Trophoblast cell (in vitro differentiated cells and primary cell): Measurements from ENCODE around the gene ZNF827.

Experiments
- DNase-seq, 2 donors: peaks; one replicate each; pipeline ENCODE4 v3.0.0-alpha.2; 2016
- H2AFZ ChIP-seq: 2 replicates; pipeline ENCODE4 v1.6.1; 2013; ENCODE audit warnings: low read length, moderate library complexity, mild to moderate bottlenecking; ENCODE audit not compliant: insufficient read depth, poor library complexity
- H2AK5ac ChIP-seq: 2 replicates; pipeline ENCODE4 v1.6.1; 2013; ENCODE audit warnings: mild to moderate bottlenecking, low read length
- H2BK120ac ChIP-seq: 2 replicates; pipeline ENCODE4 v1.6.1; 2013; ENCODE audit warnings: low read length, mild to moderate bottlenecking, moderate library complexity; ENCODE audit not compliant: insufficient read depth, poor library complexity
- H2BK12ac ChIP-seq: 2 replicates; pipeline ENCODE4 v1.6.1; 2013; ENCODE audit warnings: mild to moderate bottlenecking, low read length, moderate library complexity
- H2BK5ac ChIP-seq: 2 replicates; pipeline ENCODE4 v1.6.1; 2013; ENCODE audit warnings: low read length, low read depth, moderate library complexity, mild to moderate bottlenecking; ENCODE audit not compliant: poor library complexity
- H3K14ac ChIP-seq: 2 replicates; pipeline ENCODE4 v1.6.1; 2013; ENCODE audit warnings: mild to moderate bottlenecking, low read length
- H3K18ac ChIP-seq: 2 replicates; pipeline ENCODE4 v1.6.1; 2013; ENCODE audit warnings: mild to moderate bottlenecking, low read length
- H3K23ac ChIP-seq: 2 replicates; pipeline ENCODE4 v1.6.1; 2013; ENCODE audit warnings: low read length
- H3K27ac ChIP-seq: 2 replicates; pipeline ENCODE4 v1.5.1; 2013; ENCODE audit warnings: low read depth, mild to moderate bottlenecking, inconsistent platforms, low read length, moderate library complexity
- H3K27me3 ChIP-seq: 2 replicates; pipeline ENCODE4 v1.6.1; 2013; ENCODE audit warnings: inconsistent platforms, mild to moderate bottlenecking, low read length, moderate library complexity; ENCODE audit not compliant: insufficient read depth
- H3K36me3 ChIP-seq, 2 experiments: 1 replicate in 1 of 2; 2 replicates in 1 of 2; pipeline ENCODE4 v1.6.1; 2013; ENCODE audit warnings: low read length in 2 of 2, mild to moderate bottlenecking in 2 of 2, moderate library complexity in 1 of 2; ENCODE audit not compliant: insufficient read depth in 2 of 2, control insufficient read depth in 1 of 2
- H3K4ac ChIP-seq: 2 replicates; pipeline ENCODE4 v1.6.1; 2013; ENCODE audit warnings: low read depth, mild to moderate bottlenecking, low read length, moderate library complexity
- H3K4me1 ChIP-seq, 2 experiments: 1 replicate in 1 of 2; 2 replicates in 1 of 2; pipeline ENCODE4 v1.6.1; 2013; ENCODE audit warnings: low read length in 2 of 2, mild to moderate bottlenecking in 2 of 2, moderate library complexity in 1 of 2; ENCODE audit not compliant: insufficient read depth in 2 of 2, control insufficient read depth in 1 of 2
- H3K4me2 ChIP-seq: 2 replicates; pipeline ENCODE4 v1.6.1; 2013; ENCODE audit warnings: inconsistent platforms, mild to moderate bottlenecking, low read length, moderate library complexity
- H3K4me3 ChIP-seq: 2 replicates; pipeline ENCODE4 v1.5.1; 2013; ENCODE audit warnings: mild to moderate bottlenecking, low read depth, low read length, inconsistent platforms
- H3K79me1 ChIP-seq: one replicate; pipeline ENCODE4 v1.6.1; 2013; ENCODE audit warnings: low read length
- H3K79me2 ChIP-seq: 2 replicates; pipeline ENCODE4 v1.6.1; 2013; ENCODE audit warnings: low read length, mild to moderate bottlenecking; ENCODE audit not compliant: control insufficient read depth, insufficient read depth, poor library complexity
- H3K9ac ChIP-seq: 2 replicates; pipeline ENCODE4 v1.6.1; 2013; ENCODE audit warnings: mild to moderate bottlenecking, low read length
- H3K9me3 ChIP-seq: 2 replicates; pipeline ENCODE4 v1.6.1; 2013; ENCODE audit warnings: low read depth, mild to moderate bottlenecking, control low read depth, inconsistent platforms, low read length; ENCODE audit not compliant: insufficient read depth
- H4K12ac ChIP-seq: 2 replicates; pipeline ENCODE4 v1.6.1; 2013; ENCODE audit warnings: low read depth, mild to moderate bottlenecking, low read length, moderate library complexity
- H4K8ac ChIP-seq: 2 replicates; pipeline ENCODE4 v1.6.1; 2013; ENCODE audit warnings: low read depth, mild to moderate bottlenecking, low read length, moderate library complexity
- H4K91ac ChIP-seq: one replicate; pipeline ENCODE4 v1.6.1; 2013; ENCODE audit warnings: low read depth, mild to moderate bottlenecking, low read length, moderate library complexity
- WGBS: extraction: QIAGEN DNeasy Blood & Tissue Kit; methylation state at CpG from one replicate; pipeline ENCODE4 v1.1.7; 2013; ENCODE audit warnings: missing lambda C conversion rate; ENCODE audit not compliant: insufficient read length, insufficient coverage; ENCODE audit errors: extremely low coverage; 5-methylcytosine and 5-hydroxymethylcytosine counted together

The ZNF827 gene

DNA sequence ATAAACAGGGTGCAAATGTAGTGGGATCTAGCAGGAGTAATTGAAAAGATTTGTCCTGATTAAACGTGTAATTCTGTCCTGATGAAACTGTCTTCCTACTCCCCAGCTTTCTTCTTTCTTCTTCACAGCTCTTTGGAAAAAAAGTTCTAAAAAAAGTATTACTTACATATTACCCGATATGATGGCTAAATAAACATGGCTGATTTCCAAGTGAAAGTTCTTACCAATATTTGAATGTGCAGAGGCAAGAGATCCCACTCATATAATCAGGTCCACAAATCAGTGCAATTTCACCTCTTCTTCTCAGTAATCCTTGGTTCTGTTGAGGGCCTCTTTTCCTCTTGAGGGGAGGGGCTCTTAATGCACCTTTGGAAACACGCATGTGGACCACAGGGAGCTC, 78.7 kb downstream of the ZNF827 start:
- H3K14ac ChIP-seq: no peak overlapping the region
- DNase-seq: no peak
- H2BK12ac ChIP-seq: no peak overlapping the region
- H4K12ac ChIP-seq: no peak overlapping the region
- H2BK5ac ChIP-seq: no peak overlapping the region
- H3K18ac ChIP-seq: no peak overlapping the region
- H3K36me3 ChIP-seq: peaks cover 4 to 12% of the 10 kb centered on the region in 2 experiments
- no peak overlapping the region for H2BK120ac ChIP-seq
- no peak overlapping the region for H3K27ac ChIP-seq
- no peaks in the 10 kb centered on the region for H3K4me1 ChIP-seq
- WGBS: no CpG with 5 or more reads among the region's 3 CpGs
- H4K91ac ChIP-seq: no peak overlapping the region
- H3K9ac ChIP-seq: no peak overlapping the region
- H3K79me1 ChIP-seq: peaks cover 2% of the 10 kb centered on the region
- H3K79me2 ChIP-seq: peaks cover 2% of the 10 kb centered on the region
- H4K8ac ChIP-seq: no peak overlapping the region
- no peak overlapping the region for H2AK5ac ChIP-seq
- H2AFZ ChIP-seq: no peak overlapping the region
- H3K4me2 ChIP-seq: no peak overlapping the region
- no peak overlapping the region for H3K4ac ChIP-seq
- no peak overlapping the region for H3K23ac ChIP-seq
- H3K9me3 ChIP-seq: no peaks in the 10 kb centered on the region
- no peaks in the 10 kb centered on the region for H3K27me3 ChIP-seq
- no peak overlapping the region for H3K4me3 ChIP-seq

DNA sequence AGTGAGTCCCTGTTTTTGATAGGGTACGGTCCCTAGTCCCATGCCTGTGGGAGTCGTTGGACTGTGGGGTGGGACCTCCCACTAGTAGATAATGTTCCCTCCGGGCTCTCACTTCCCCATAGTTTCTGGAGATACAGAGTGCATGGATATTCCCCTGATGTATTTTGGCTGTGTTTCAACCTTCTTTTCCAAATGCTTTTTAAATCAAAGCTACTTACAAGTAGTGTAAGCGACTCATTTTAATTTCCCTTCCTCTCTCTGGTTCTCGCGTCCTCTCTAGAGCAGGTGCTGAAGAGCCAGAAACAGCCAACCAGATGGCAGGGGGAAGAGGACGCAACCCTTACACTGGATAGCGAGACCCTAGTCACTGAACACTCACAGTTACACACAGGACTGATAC, 79.2 kb downstream of the ZNF827 start:
- Histone ChIP-seq H2AK5ac (no peak overlapping the region), H3K4ac (no peak overlapping the region), H2BK12ac (no peak overlapping the region), H3K14ac (no peak overlapping the region), H3K9me3 (no peaks in the 10 kb centered on the region), H3K79me1 (peaks cover 2% of the 10 kb centered on the region), H3K4me1 (peaks cover under 1% of the 10 kb centered on the region in 2 experiments), H3K36me3 (peaks cover 4 to 14% of the 10 kb centered on the region in 2 experiments), H4K91ac (no peak overlapping the region), H3K4me2 (no peak overlapping the region), H3K23ac (no peak overlapping the region), H3K4me3 (no peak overlapping the region), H3K27me3 (no peaks in the 10 kb centered on the region), H3K27ac (no peak overlapping the region), H3K9ac (no peak overlapping the region), H2BK120ac (no peak overlapping the region), H2BK5ac (no peak overlapping the region), H3K18ac (no peak overlapping the region), H3K79me2 (peaks cover 2% of the 10 kb centered on the region), H2AFZ (no peak overlapping the region), H4K8ac (no peak overlapping the region), H4K12ac (no peak overlapping the region)
- DNase-seq: no peak
- WGBS: no CpG with 5 or more reads among the region's 8 CpGs

DNA sequence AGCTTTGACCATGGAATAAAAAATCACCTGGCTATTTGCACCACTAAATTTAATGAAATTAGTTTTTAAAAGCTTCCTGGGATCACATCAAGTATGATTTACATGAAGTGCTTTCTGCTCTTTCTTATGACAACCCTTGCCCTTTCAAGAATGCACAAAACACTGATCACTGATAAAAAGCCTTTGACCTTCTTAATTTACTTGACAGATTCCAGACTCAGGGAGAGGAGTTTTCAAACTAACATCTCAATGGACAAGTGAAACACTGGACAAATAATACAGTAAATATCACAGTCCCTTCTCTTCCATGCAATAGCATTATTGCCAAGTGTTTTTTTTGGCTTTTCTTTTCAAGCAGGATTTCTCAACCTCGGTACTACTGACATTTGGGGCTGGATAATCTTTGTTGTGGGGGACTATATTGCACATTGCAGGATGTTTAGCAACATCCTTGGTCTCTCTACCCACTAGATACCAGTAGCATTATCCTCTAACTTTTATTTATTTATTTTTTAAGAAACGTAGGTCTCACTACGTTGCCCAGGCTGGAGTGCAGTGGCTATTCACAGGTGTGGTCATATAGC, 86.3 kb downstream of the ZNF827 start:
- Histone ChIP-seq H3K9ac (no peak overlapping the region), H3K23ac (no peak overlapping the region), H4K8ac (peak overlapping the region; percentile 94), H3K9me3 (no peaks in the 10 kb centered on the region), H3K79me2 (peaks cover 5% of the 10 kb centered on the region), H2BK12ac (peak overlapping the region; percentile 98), H2BK120ac (peak overlapping the region; percentile 99), H3K4me3 (no peak overlapping the region), H2AK5ac (peak overlapping the region; percentile 96), H3K4ac (peak overlapping the region; percentile 81), H3K14ac (peak overlapping the region; percentile 94), H2AFZ (peak overlapping the region; percentile 99), H3K27me3 (no peaks in the 10 kb centered on the region), H3K36me3 (peaks cover 2 to 3% of the 10 kb centered on the region in 2 experiments), H3K18ac (peak overlapping the region; percentile 94), H3K4me2 (peak overlapping the region; percentile 45), H3K79me1 (peaks cover 19% of the 10 kb centered on the region), H2BK5ac (peak overlapping the region; percentile 99), H4K91ac (peak overlapping the region; percentile 99), H3K27ac (peak overlapping the region; percentile 90), H3K4me1 (peaks cover 13 to 22% of the 10 kb centered on the region in 2 experiments), H4K12ac (no peak overlapping the region)
- DNase-seq: no peak
- WGBS: no CpG with 5 or more reads among the region's 3 CpGs

DNA sequence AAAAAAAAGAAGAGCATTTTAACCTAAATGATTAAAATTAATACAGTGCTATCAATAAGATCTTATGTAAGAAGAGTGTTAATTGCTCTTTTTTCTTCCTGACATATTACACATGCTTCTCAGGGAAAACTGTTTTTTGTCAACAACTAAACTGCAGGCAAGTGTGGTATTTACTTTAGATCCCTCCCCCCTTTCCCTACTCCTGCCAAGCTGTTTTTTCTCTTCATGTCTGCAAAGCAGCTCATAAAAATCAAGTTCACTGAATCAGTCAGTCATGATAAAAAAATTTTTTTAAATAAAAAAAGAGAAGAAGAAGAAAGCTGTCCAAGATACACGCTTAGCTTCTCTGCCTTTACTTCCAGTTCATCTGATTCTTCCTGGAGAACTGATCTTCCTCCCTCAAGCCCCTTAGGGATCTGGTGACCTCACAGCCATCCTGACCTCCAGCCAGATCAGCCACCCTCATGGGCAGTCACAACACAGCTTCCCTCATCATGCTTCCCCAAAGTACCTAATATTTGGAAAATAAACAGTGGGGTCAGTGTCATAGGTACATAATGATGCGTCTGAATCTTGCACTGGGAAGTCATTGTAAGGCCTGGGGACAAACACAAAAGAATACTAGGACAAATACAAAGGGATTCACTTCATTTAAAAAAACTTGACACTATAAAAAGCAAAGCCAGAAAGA, 87.0 kb downstream of the ZNF827 start:
- no peak overlapping the region for H2AFZ ChIP-seq
- no peak overlapping the region for H3K18ac ChIP-seq
- no peak overlapping the region for H3K4me3 ChIP-seq
- peaks cover 5% of the 10 kb centered on the region for H3K79me2 ChIP-seq
- no peak overlapping the region for H4K12ac ChIP-seq
- H3K9me3 ChIP-seq: no peaks in the 10 kb centered on the region
- no peak overlapping the region for H3K9ac ChIP-seq
- H3K23ac ChIP-seq: no peak overlapping the region
- H2AK5ac ChIP-seq: no peak overlapping the region
- peak overlapping the region; percentile 54 for H2BK12ac ChIP-seq
- H3K4ac ChIP-seq: peak overlapping the region; percentile 52
- H3K27me3 ChIP-seq: no peaks in the 10 kb centered on the region
- peak overlapping the region; percentile 29 for H3K4me2 ChIP-seq
- H2BK120ac ChIP-seq: peak overlapping the region; percentile 81
- peaks cover 13 to 22% of the 10 kb centered on the region in 2 experiments for H3K4me1 ChIP-seq
- peak overlapping the region; percentile 60 for H3K14ac ChIP-seq
- H3K79me1 ChIP-seq: peaks cover 19% of the 10 kb centered on the region
- peaks cover 2 to 3% of the 10 kb centered on the region in 2 experiments for H3K36me3 ChIP-seq
- DNase-seq: no peak
- H2BK5ac ChIP-seq: peak overlapping the region; percentile 80
- H4K91ac ChIP-seq: peak overlapping the region; percentile 85
- no CpG with 5 or more reads among the region's 2 CpGs for WGBS
- H3K27ac ChIP-seq: peak overlapping the region; percentile 86
- H4K8ac ChIP-seq: peak overlapping the region; percentile 71
